AML-193 (cell line): ENCODE results near the gene VAMP3.
"Not testable (repeated sequence)": the region's sequence is repeated elsewhere in the genome, so short reads cannot be mapped to it uniquely, and the experiment has no call there.

ENCODE experiments used
- DNase-seq, 2 experiments: peaks; one replicate each; lab custom pipeline; 2025; lab: John Stamatoyannopoulos, UW

The VAMP3 gene

GRCh38 chr1:7768583-7768982 lies 2.5 kb upstream of the VAMP3 start:
- no peak for DNase-seq

- no peak for DNase-seq
Observed at GRCh38 chr1:7769673-7770412, 1.3 kb upstream of the VAMP3 start.

GRCh38 chr1:7770669-7770996 lies 463 bp upstream of the VAMP3 start:
- DNase-seq: peak; percentile 17 to 47

GRCh38 chr1:7771823-7772299 lies 765 bp downstream of the VAMP3 start:
- no peak for DNase-seq

- no peak for DNase-seq
Observed at GRCh38 chr1:7777591-7777990, 6.5 kb downstream of the VAMP3 start.

GRCh38 chr1:7778133-7778628 lies 7.1 kb downstream of the VAMP3 start:
- DNase-seq: no peak

GRCh38 chr1:7780976-7781375 lies 9.9 kb downstream of the VAMP3 start:
- no peak for DNase-seq

GRCh38 chr1:7781501-7781900 lies 10.4 kb downstream of the VAMP3 start:
- peak; percentile 61 to 68 for DNase-seq

- DNase-seq: peak; percentile 20 to 23
Observed at GRCh38 chr1:7781923-7782495, 10.9 kb downstream of the VAMP3 start.

- DNase-seq: peak; percentile 8 to 32
Observed at GRCh38 chr1:7783178-7783711, 12.1 kb downstream of the VAMP3 start.

GRCh38 chr1:7783826-7784491 lies 12.9 kb downstream of the VAMP3 start, which contains the start of gene PER3:
Gene PER3 (plus strand): TSS chr1:7784291. CDS start chr1:7784878, 587 bp downstream.
- peak; percentile 83 to 85 for DNase-seq

GRCh38 chr1:7784492-7785071 lies 13.5 kb downstream of the VAMP3 start:
- no peak for DNase-seq

GRCh38 chr1:7785108-7785507 lies 14.0 kb downstream of the VAMP3 start:
- DNase-seq: no peak

- peak; percentile 23 to 37 for DNase-seq
Observed at GRCh38 chr1:7786795-7787194, 15.7 kb downstream of the VAMP3 start.

- no peak for DNase-seq
Observed at GRCh38 chr1:7789828-7790227, 18.7 kb downstream of the VAMP3 start.

- DNase-seq: not testable (repeated sequence)
Observed at GRCh38 chr1:7791027-7791426, 19.9 kb downstream of the VAMP3 start.

GRCh38 chr1:7795406-7795805 lies 24.3 kb downstream of the VAMP3 start:
- no peak for DNase-seq

GRCh38 chr1:7805460-7805859 lies 34.4 kb downstream of the VAMP3 start:
- no peak for DNase-seq

- DNase-seq: peak; percentile 60 to 70
Observed at GRCh38 chr1:7808253-7808844, 37.3 kb downstream of the VAMP3 start.

- no peak for DNase-seq
Observed at GRCh38 chr1:7809742-7810141, 38.6 kb downstream of the VAMP3 start.

- DNase-seq: no peak
Observed at GRCh38 chr1:7810395-7810794, 39.3 kb downstream of the VAMP3 start.

GRCh38 chr1:7811476-7811875 lies 40.4 kb downstream of the VAMP3 start:
- no peak for DNase-seq
